ENCODE results near the gene LCOR.

LCOR gene

DNA sequence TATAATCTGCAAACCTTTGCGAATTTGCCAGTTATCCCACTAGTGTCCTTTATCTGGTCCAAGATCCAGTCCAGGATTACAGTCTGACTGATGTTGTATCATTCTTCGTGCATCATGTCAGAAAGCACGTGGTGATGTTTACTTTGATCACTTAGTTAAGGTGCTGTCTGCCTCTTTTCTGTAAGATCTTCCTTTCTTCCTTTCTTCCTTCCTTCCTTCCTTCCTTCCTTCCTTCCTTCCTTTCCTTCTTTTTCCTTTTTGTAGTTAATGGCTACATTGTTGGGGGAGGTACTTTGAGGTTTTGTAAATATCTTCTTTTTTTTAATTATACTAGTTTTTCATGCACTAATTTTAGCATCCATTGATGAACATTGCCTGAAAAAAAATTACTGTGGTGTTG lies 80.3 kb downstream of the LCOR start:
- Histone ChIP-seq H3K27ac (ENCODE audit: low read length) (no peak overlapping the region), H3K9me3 (ENCODE audit: control insufficient read depth in 2 of 2, low read length in 2 of 2) (no peaks in the 10 kb centered on the region), H3K27me3 (ENCODE audit: control insufficient read depth in 1 of 2, insufficient read depth in 2 of 2, low read length in 2 of 2) (no peaks in the 10 kb centered on the region), H3K4me1 (ENCODE audit: control insufficient read depth, insufficient read depth, low read length) (no peaks in the 10 kb centered on the region), H3K4me3 (ENCODE audit: low read length in 2 of 2) (no peak overlapping the region), H3K9ac (ENCODE audit: low read length in 2 of 2) (no peak overlapping the region), H3K36me3 (ENCODE audit: control insufficient read depth in 2 of 2, insufficient read depth in 2 of 2, low read length in 2 of 2) (peaks cover 0 to 7% of the 10 kb centered on the region in 2 donors)

DNA sequence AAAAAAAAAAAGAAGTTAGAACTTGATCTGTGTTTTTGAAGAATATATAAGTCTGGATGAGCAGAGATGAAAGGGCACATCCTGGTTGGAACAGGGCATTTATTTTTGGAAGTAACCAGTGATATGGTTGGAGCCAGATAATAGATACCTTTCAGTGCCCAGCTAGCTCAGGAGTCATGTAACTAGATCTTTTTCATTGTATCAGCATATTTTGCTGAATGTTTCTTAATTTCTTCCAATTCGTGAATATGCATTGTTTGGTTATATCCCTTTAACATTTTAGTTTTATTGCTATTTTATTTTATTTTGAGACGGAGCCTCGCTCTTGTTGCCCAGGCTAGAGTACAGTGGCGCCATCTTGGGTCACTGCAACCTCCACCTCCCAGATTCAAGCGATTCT lies 81.8 kb downstream of the LCOR start:
- Histone ChIP-seq H3K9me3 (ENCODE audit: control insufficient read depth in 2 of 2, low read length in 2 of 2) (no peaks in the 10 kb centered on the region), H3K27me3 (ENCODE audit: control insufficient read depth in 1 of 2, insufficient read depth in 2 of 2, low read length in 2 of 2) (no peaks in the 10 kb centered on the region), H3K4me1 (ENCODE audit: control insufficient read depth, insufficient read depth, low read length) (no peaks in the 10 kb centered on the region), H3K27ac (ENCODE audit: low read length) (no peak overlapping the region), H3K36me3 (ENCODE audit: control insufficient read depth in 2 of 2, insufficient read depth in 2 of 2, low read length in 2 of 2) (peaks cover 0 to 7% of the 10 kb centered on the region in 2 donors), H3K4me3 (ENCODE audit: low read length in 2 of 2) (no peak overlapping the region), H3K9ac (ENCODE audit: low read length in 2 of 2) (no peak overlapping the region)

DNA sequence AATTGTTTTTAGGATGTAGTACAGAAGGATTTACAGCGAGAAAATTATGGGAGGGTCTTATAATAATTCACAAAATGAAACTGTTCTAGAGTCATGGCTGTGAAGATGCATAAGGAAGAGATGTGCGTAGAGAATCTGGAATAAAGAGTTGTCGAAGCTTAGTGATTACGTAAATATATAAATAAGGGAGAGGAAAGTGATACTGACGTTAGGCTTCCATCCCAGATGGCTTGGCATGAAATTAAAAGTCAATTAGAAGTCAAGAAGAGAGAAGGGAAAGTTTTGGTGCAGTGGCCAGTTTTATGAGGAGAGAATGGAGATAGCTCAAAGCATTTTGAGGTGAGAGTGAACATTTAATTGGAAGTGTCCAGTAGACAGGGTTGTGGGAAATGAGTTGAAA lies 85.5 kb downstream of the LCOR start:
- H3K27me3 ChIP-seq (ENCODE audit: control insufficient read depth in 1 of 2, insufficient read depth in 2 of 2, low read length in 2 of 2), result no peaks in the 10 kb centered on the region
- no peak overlapping the region for H3K9ac ChIP-seq (ENCODE audit: low read length in 2 of 2)
- no peaks in the 10 kb centered on the region for H3K4me1 ChIP-seq (ENCODE audit: control insufficient read depth, insufficient read depth, low read length)
- H3K36me3 ChIP-seq (ENCODE audit: control insufficient read depth in 2 of 2, insufficient read depth in 2 of 2, low read length in 2 of 2), result peaks cover 0 to 7% of the 10 kb centered on the region in 2 donors
- H3K27ac ChIP-seq (ENCODE audit: low read length), result no peak overlapping the region
- no peaks in the 10 kb centered on the region for H3K9me3 ChIP-seq (ENCODE audit: control insufficient read depth in 2 of 2, low read length in 2 of 2)
- H3K4me3 ChIP-seq (ENCODE audit: low read length in 2 of 2), result no peak overlapping the region

DNA sequence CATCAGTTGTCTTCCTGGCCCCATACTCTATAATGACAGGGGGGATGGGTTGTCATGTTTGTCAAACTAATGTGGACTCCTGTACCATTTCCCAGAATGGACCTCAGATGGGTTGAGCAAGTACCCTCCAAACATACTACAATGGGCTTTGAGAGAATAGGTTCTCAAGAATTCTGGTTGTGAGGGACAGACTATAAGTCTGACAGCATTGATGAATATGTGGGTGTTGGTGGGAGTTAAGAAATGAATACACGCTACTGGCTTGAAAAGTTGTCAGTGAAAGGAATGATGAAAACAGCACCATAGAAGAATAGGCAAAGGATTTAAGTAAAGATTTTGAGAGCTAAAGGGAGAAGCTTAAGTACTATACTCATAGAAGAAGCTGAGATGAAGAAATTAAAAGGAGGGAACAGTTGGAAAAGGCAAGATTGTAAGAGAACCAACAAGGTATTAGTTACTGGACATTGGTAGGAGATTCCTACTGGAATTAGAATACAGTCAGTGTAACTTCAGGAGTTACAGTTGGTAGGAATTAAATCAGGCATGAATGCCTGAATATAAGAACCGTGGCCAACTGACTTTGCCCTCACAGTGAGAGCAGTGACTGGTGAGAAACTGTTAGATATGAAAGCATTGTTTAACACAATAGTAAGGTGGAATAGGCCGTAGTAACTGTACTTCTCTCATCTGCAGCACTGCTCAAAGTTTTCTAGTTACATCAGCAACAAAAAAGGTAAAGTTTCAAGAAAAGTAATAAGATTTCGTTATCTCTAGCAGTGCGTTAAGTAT lies 86.3 kb downstream of the LCOR start:
- H3K27ac ChIP-seq (ENCODE audit: low read length), result no peak overlapping the region
- H3K4me1 ChIP-seq (ENCODE audit: control insufficient read depth, insufficient read depth, low read length), result no peaks in the 10 kb centered on the region
- H3K27me3 ChIP-seq (ENCODE audit: control insufficient read depth in 1 of 2, insufficient read depth in 2 of 2, low read length in 2 of 2), result no peaks in the 10 kb centered on the region
- peaks cover 0 to 7% of the 10 kb centered on the region in 2 donors for H3K36me3 ChIP-seq (ENCODE audit: control insufficient read depth in 2 of 2, insufficient read depth in 2 of 2, low read length in 2 of 2)
- H3K4me3 ChIP-seq (ENCODE audit: low read length in 2 of 2), result no peak overlapping the region
- no peak overlapping the region for H3K9ac ChIP-seq (ENCODE audit: low read length in 2 of 2)
- no peaks in the 10 kb centered on the region for H3K9me3 ChIP-seq (ENCODE audit: control insufficient read depth in 2 of 2, low read length in 2 of 2)

DNA sequence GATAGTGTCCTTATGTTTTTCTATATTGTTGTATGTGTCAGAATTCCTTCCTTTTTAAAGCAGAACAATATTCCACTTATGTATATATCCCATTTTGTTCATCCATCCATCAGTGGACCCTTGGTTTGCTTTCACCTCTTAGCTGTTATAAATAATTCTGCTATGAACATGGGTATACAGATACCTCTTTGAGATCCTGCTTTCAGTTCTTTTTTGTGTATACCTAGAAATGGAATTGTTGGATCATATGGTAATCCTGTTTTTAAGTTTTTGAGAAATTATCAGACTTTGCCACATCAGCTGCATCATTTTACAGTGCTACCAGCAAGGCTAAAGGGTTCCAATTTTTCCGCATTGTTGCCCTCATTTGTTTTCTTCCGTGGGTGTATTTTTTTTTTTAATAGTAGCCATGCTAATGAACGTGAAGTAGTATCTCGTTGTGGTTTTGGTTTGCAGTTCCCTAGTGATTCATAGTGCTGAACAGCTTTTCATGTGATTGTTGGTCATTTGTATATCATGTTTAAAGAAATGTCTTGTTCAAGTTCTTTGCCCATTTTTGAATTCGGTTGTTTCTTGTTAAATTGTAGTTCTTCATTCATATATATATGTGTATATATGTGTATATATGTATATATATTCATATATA lies 87.8 kb downstream of the LCOR start:
- no peak overlapping the region for H3K9ac ChIP-seq (ENCODE audit: low read length in 2 of 2)
- no peak overlapping the region for H3K4me3 ChIP-seq (ENCODE audit: low read length in 2 of 2)
- no peaks in the 10 kb centered on the region for H3K4me1 ChIP-seq (ENCODE audit: control insufficient read depth, insufficient read depth, low read length)
- H3K27ac ChIP-seq (ENCODE audit: low read length), result no peak overlapping the region
- no peaks in the 10 kb centered on the region for H3K27me3 ChIP-seq (ENCODE audit: control insufficient read depth in 1 of 2, insufficient read depth in 2 of 2, low read length in 2 of 2)
- H3K9me3 ChIP-seq (ENCODE audit: control insufficient read depth in 2 of 2, low read length in 2 of 2), result no peaks in the 10 kb centered on the region
- H3K36me3 ChIP-seq (ENCODE audit: control insufficient read depth in 2 of 2, insufficient read depth in 2 of 2, low read length in 2 of 2), result peaks cover 0 to 4% of the 10 kb centered on the region in 2 donors

DNA sequence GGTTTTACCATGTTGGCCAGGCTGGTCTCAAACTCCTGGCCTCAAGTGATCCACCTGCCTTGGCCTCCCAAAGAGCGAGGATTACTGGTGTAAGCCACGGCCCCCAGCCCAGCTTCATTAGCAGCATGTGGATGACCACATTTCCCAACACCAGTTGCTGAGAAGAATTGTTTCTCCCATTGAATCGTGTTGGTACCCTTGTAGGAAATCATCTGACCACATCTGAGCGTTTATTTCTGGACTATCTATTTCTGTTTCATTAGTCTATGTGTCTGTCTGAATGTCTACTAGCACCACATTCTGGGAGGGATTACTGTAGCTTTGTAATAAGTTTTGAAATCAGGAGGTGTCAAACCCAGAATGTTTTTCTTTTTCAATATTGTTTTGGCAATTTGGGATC lies 89.6 kb downstream of the LCOR start:
- H3K4me3 ChIP-seq (ENCODE audit: low read length in 2 of 2), result no peak overlapping the region
- no peaks in the 10 kb centered on the region for H3K36me3 ChIP-seq (ENCODE audit: control insufficient read depth in 2 of 2, insufficient read depth in 2 of 2, low read length in 2 of 2)
- H3K4me1 ChIP-seq (ENCODE audit: control insufficient read depth, insufficient read depth, low read length), result no peaks in the 10 kb centered on the region
- no peaks in the 10 kb centered on the region for H3K27me3 ChIP-seq (ENCODE audit: control insufficient read depth in 1 of 2, insufficient read depth in 2 of 2, low read length in 2 of 2)
- no peak overlapping the region for H3K9ac ChIP-seq (ENCODE audit: low read length in 2 of 2)
- H3K9me3 ChIP-seq (ENCODE audit: control insufficient read depth in 2 of 2, low read length in 2 of 2), result no peaks in the 10 kb centered on the region
- no peak overlapping the region for H3K27ac ChIP-seq (ENCODE audit: low read length)

DNA sequence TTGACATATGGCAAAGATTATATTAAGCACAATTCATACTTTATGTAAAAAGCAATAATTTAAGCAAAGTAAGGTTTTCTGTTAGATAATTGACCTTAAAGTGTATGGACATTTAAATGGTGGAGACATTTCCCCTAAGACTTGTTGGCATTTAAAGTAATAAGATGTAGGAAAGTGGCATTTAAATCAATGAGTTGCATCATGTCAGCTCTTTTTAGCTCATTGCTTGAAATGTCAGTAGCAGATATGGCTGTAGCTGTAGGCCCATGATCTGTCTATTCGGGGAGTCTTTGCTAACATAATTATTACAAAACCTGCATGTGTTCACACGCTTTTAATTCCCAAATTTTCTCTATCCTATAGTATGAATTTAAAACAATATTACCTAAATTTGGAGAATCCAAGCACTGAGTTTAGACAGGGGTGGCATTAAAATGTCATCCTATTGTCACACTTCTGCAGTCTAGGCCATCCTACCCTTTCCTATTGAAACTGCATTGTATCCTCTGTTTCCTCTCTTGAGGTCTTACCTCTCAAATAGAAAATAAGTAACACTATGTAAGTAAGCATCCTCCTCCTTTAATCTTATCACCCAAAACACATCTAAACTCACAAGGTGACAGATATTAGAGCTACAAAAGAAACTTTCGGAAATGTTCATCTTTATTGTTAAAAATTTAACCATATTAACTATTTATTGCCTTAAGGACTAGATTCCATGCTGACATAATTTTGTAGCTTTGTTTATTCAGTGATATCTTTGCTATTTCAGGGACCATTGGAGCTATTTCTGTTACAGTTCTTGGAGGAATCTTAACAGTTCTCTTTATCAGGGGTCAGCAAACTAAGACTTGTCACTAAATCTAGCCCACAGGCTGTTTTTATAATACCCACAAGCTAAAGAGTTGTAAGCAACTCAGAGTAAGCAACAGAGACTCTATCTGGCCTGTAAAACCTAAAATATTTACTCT lies 91.2 kb downstream of the LCOR start:
- no peaks in the 10 kb centered on the region for H3K27me3 ChIP-seq (ENCODE audit: control insufficient read depth in 1 of 2, insufficient read depth in 2 of 2, low read length in 2 of 2)
- H3K4me3 ChIP-seq (ENCODE audit: low read length in 2 of 2), result no peak overlapping the region
- no peak overlapping the region for H3K27ac ChIP-seq (ENCODE audit: low read length)
- no peaks in the 10 kb centered on the region for H3K4me1 ChIP-seq (ENCODE audit: control insufficient read depth, insufficient read depth, low read length)
- no peak overlapping the region for H3K9ac ChIP-seq (ENCODE audit: low read length in 2 of 2)
- H3K9me3 ChIP-seq (ENCODE audit: control insufficient read depth in 2 of 2, low read length in 2 of 2), result no peaks in the 10 kb centered on the region
- no peaks in the 10 kb centered on the region for H3K36me3 ChIP-seq (ENCODE audit: control insufficient read depth in 2 of 2, insufficient read depth in 2 of 2, low read length in 2 of 2)

DNA sequence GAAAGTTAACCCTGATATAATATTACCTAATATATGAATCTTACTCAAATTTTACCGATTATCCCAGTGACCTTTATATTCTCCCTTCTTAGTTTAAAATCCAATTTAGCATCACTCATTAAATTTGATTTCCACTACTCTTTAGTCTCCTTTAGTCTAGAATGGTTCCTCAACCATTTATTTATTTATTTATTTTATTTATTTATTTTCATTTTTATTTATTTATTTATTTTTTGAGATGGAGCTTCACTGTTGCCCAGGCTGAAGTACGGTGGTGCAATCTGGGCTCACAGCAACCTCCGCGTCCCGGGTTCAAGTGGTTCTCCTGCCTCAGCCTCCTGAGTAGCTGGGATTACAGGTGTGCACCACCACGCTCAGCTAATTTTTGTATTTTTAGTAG lies 92.8 kb downstream of the LCOR start:
- Histone ChIP-seq H3K9me3 (ENCODE audit: control insufficient read depth in 2 of 2, low read length in 2 of 2) (no peaks in the 10 kb centered on the region), H3K9ac (ENCODE audit: low read length in 2 of 2) (no peak overlapping the region), H3K36me3 (ENCODE audit: control insufficient read depth in 2 of 2, insufficient read depth in 2 of 2, low read length in 2 of 2) (no peaks in the 10 kb centered on the region), H3K4me1 (ENCODE audit: control insufficient read depth, insufficient read depth, low read length) (no peaks in the 10 kb centered on the region), H3K27ac (ENCODE audit: low read length) (no peak overlapping the region), H3K4me3 (ENCODE audit: low read length in 2 of 2) (no peak overlapping the region), H3K27me3 (ENCODE audit: control insufficient read depth in 1 of 2, insufficient read depth in 2 of 2, low read length in 2 of 2) (no peaks in the 10 kb centered on the region)

DNA sequence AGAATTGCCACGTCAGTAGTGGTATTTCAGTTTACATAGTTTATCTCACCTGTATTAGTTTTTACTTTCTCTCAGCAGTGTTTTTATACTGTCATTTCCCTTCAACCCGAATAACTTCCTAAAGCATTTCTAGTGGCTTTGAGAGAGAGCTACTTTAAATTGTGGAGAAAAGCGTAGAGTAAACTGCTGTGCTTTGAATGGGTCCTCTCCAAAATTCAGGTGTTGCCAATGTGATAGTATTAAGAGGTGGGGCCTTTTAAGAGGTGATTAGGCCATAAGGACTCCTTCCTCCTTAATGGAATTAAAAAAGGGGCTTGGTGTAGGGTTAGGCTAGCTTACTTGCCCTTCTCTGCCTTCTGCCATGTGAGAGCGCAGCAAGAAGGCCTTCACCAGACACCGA lies 98.4 kb downstream of the LCOR start:
- Histone ChIP-seq H3K27ac (ENCODE audit: low read length) (no peak overlapping the region), H3K4me3 (ENCODE audit: low read length in 2 of 2) (no peak overlapping the region), H3K36me3 (ENCODE audit: control insufficient read depth in 2 of 2, insufficient read depth in 2 of 2, low read length in 2 of 2) (no peaks in the 10 kb centered on the region), H3K9me3 (ENCODE audit: control insufficient read depth in 2 of 2, low read length in 2 of 2) (no peaks in the 10 kb centered on the region), H3K4me1 (ENCODE audit: control insufficient read depth, insufficient read depth, low read length) (no peaks in the 10 kb centered on the region), H3K27me3 (ENCODE audit: control insufficient read depth in 1 of 2, insufficient read depth in 2 of 2, low read length in 2 of 2) (no peaks in the 10 kb centered on the region), H3K9ac (ENCODE audit: low read length in 2 of 2) (no peak overlapping the region)

DNA sequence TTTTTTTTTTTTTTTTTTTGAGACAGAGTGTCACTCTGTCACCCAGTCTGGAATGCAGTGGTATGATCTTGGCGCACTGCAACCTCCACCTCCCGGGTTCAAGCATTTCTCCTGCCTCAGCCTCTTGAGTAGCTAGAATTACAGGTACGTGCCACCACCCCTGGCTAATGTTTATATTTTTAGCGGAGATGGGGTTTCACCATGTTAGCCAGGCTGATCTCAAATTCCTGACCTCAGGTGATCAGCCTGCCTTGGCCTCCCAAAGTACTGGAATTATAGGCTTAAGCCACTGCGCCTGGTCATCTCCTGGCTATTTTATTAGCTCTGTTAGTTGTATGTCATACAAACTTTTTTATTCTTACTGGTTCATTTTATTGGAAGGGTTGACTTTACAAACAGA lies 103.0 kb downstream of the LCOR start:
- H3K9ac ChIP-seq (ENCODE audit: low read length in 2 of 2), result no peak overlapping the region
- no peak overlapping the region for H3K4me3 ChIP-seq (ENCODE audit: low read length in 2 of 2)
- peaks cover 0 to 2% of the 10 kb centered on the region in 2 donors for H3K36me3 ChIP-seq (ENCODE audit: control insufficient read depth in 2 of 2, insufficient read depth in 2 of 2, low read length in 2 of 2)
- H3K9me3 ChIP-seq (ENCODE audit: control insufficient read depth in 2 of 2, low read length in 2 of 2), result no peaks in the 10 kb centered on the region
- H3K4me1 ChIP-seq (ENCODE audit: control insufficient read depth, insufficient read depth, low read length), result no peaks in the 10 kb centered on the region
- H3K27ac ChIP-seq (ENCODE audit: low read length), result no peak overlapping the region
- H3K27me3 ChIP-seq (ENCODE audit: control insufficient read depth in 1 of 2, insufficient read depth in 2 of 2, low read length in 2 of 2), result no peaks in the 10 kb centered on the region

Data from stomach smooth muscle (tissue), 2 donors.